Tibial artery (tissue), 4 donors: ENCODE results near the gene HOXA1.
A peak's percentile ranks its signal among the peaks of the same experiment; 100 is the strongest.

Source experiments
- DNase-seq, 2 donors: peaks; one replicate each; pipeline ENCODE4 v3.0.0-alpha.2; 2019
- H3K27ac ChIP-seq, 2 donors: fragments of 200-600 bp; sonication (generic) in 1 of 2; 1 replicate in 1 of 2; 2 replicates in 1 of 2; pipeline ENCODE4 v1.5.1; 2018 to 2019; ENCODE audit warnings: mild to moderate bottlenecking in 1 of 2
- H3K27me3 ChIP-seq, 2 donors: fragments of 200-600 bp; sonication (generic) in 1 of 2; one replicate each; pipeline versions ENCODE4 v1.5.1 to v1.6.0; 2016 to 2019
- H3K36me3 ChIP-seq, 3 donors: fragments of 200-600 bp; sonication (generic) in 2 of 3; one replicate each; pipeline ENCODE4 v1.5.1; 2016 to 2019; ENCODE audit warnings: mild to moderate bottlenecking in 2 of 3
- H3K4me1 ChIP-seq, 4 donors: fragments of 200-600 bp; sonication (generic) in 2 of 4; 1 replicate in 3 of 4; 2 replicates in 1 of 4; pipeline ENCODE4 v1.5.1; 2016 to 2019
- H3K4me3 ChIP-seq, 2 donors: fragments of 200-600 bp; sonication (generic) in 1 of 2; 1 replicate in 1 of 2; 2 replicates in 1 of 2; pipeline ENCODE4 v1.5.1; 2018 to 2019; ENCODE audit warnings: mild to moderate bottlenecking in 2 of 2
- H3K9me3 ChIP-seq, 3 donors: fragments of 200-600 bp; sonication (generic) in 1 of 3; one replicate each; pipeline ENCODE4 v1.5.1; 2016 to 2019
- intact Hi-C: fragments of 100-400 bp; cut with DNase I; formaldehyde crosslinking; loops from one replicate; pipeline ENCODE4 v1.15.0; 2023; ENCODE audit warnings: low total_unique reads
- TF ChIP-seq, protein P1 (sequence below), 2 experiments: fragments of 200-600 bp in 1 of 2; fragments of 450-650 bp in 1 of 2; IDR thresholded peaks; one replicate each; pipeline ENCODE4 v1.5.1; 2017 to 2019; ENCODE audit warnings: antibody characterized with exemption in 2 of 2, mild to moderate bottlenecking in 1 of 2, moderate library complexity in 1 of 2

Gene HOXA1

DNA sequence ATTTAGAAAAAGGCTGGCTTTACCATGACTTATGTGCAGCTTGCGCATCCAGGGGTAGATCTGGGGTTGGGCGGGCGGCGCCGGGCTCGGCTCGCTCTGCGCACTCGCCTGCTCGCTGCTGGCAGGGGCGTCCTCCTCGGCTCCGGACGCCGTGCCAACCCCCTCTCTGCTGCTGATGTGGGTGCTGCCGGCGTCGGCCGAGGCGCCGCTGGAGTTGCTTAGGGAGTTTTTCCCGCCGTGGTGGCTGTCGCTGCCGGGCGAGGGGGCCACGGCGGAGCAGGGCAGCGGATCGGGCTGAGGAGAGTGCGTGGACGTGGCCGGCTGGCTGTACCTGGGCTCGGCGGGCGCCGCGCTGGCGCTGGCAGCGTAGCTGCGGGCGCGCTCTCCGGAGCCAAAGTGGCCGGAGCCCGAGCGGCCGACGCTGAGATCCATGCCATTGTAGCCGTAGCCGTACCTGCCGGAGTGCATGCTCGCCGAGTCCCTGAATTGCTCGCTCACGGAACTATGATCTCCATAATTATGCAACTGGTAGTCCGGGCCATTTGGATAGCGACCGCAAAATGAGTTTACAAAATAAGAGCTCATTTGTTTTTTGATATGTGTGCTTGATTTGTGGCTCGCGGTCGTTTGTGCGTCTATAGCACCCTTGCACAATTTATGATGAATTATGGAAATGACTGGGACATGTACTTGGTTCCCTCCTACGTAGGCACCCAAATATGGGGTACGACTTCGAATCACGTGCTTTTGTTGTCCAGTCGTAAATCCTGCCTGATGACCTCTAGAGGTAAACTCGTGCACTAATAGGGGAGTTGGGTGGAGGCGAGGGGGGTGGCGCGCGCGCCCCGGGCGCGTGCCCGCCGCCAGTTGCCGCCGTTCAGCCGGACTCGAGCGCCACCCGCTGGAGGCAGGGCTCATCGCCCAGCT is 47.5 kb upstream of the HOXA1 start, which contains the start of gene HOXA5:
Gene HOXA5, minus strand, starts transcription at position 659 of the 927 bp plus-strand sequence. Its CDS starts 74 bp downstream, at position 585.
- Histone ChIP-seq H3K27ac (peak within 1 kb of the TSS; percentile 52 to 58), H3K4me1 (peaks cover 0 to 19% (median 12%) of the 10 kb centered on the region in 4 donors), H3K27me3 (no peaks in the 10 kb centered on the region), H3K36me3 (peaks cover 50 to 55% (median 52%) of the 10 kb centered on the region in 3 donors), H3K9me3 (no peaks in the 10 kb centered on the region), H3K4me3 (peak within 1 kb of the TSS; percentile 39 to 49)
- TF ChIP-seq, protein P1, sequence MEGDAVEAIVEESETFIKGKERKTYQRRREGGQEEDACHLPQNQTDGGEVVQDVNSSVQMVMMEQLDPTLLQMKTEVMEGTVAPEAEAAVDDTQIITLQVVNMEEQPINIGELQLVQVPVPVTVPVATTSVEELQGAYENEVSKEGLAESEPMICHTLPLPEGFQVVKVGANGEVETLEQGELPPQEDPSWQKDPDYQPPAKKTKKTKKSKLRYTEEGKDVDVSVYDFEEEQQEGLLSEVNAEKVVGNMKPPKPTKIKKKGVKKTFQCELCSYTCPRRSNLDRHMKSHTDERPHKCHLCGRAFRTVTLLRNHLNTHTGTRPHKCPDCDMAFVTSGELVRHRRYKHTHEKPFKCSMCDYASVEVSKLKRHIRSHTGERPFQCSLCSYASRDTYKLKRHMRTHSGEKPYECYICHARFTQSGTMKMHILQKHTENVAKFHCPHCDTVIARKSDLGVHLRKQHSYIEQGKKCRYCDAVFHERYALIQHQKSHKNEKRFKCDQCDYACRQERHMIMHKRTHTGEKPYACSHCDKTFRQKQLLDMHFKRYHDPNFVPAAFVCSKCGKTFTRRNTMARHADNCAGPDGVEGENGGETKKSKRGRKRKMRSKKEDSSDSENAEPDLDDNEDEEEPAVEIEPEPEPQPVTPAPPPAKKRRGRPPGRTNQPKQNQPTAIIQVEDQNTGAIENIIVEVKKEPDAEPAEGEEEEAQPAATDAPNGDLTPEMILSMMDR (IDR thresholded peaks at IDR 0.05): peak; percentile 39 to 40
- DNase-seq: peak; percentile 63 to 73
- intact Hi-C loops: loop anchor here (5.0 kb wide), 1 partner anchor 46 kb away; the partner anchor contains the start of gene HOXA1

DNA sequence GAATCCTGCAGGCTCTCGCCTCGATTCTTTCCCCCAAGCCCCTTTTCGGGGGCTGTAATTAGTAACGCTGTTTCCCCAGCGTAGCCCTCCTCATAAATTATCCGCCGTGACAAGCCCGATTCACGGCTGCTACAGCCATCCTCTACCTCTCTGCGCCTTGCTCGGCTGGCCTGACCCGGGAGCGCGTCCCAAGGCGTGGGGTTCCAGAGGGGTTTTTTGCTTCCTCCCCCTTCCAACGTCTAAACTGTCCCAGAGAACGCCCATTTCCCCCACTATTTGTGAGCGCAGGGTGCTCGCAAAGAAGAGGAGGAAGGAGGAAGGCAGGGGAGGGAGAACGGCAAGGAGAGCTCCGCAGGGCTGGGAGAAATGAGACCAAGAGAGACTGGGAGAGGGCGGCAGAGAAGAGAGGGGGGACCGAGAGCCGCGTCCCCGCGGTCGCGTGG is 46.8 kb upstream of the HOXA1 start:
- Histone ChIP-seq H3K36me3 (peaks cover 50 to 55% (median 52%) of the 10 kb centered on the region in 3 donors), H3K9me3 (no peaks in the 10 kb centered on the region), H3K4me1 (peaks cover 0 to 15% (median 9%) of the 10 kb centered on the region in 4 donors), H3K27me3 (no peaks in the 10 kb centered on the region), H3K27ac (peak overlapping the region; percentile 52 to 58), H3K4me3 (peak overlapping the region; percentile 39 to 49)
- DNase-seq: peak in 1 of 2 donors; percentile 59
- TF ChIP-seq, protein P1 (IDR thresholded peaks at IDR 0.05): no peak
- intact Hi-C loops: loop anchor here (5.0 kb wide), 1 partner anchor 45 kb away; the partner anchor contains the start of gene HOXA1

DNA sequence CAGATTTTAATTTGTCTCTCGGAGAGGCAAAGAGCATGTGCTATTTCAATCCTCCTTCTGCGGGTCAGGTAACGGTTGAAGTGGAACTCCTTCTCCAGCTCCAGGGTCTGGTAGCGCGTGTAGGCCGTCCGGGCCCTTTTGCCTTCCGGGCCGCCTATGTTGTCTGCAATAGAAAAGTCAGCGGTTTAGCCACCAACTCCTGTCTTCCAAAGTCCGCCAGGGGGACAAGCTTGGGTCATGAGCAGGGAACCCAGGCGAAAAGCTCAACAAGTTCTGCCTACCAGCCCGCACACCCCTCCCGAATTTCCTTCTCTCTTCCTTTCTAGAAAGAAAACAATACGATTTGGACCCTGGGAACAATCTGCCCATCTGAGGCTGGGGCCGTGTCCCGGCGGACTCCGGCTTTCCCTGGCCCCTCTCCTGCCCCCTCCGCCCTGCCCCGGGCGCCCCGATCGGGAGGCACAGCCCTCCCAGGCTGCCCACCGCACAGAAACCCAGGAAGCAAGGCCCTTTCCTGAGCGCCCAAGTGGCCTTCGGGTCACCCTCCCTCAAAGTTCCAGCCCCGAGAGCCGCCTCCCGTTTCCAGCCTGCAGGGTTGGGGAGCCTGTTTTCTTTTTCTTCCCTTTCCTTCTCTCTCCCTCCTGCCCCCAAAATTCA is 46.3 kb upstream of the HOXA1 start:
- Histone ChIP-seq H3K4me1 (peaks cover 0 to 14% (median 7%) of the 10 kb centered on the region in 4 donors), H3K36me3 (peaks cover 50 to 55% (median 52%) of the 10 kb centered on the region in 3 donors), H3K27ac (peak overlapping the region; percentile 52 to 58), H3K4me3 (peak overlapping the region; percentile 39 to 49), H3K9me3 (no peaks in the 10 kb centered on the region), H3K27me3 (no peaks in the 10 kb centered on the region)
- intact Hi-C loops: loop anchor here (5.0 kb wide), 1 partner anchor 45 kb away; the partner anchor contains the start of gene HOXA1
- peak in 1 of 2 donors; percentile 60 for DNase-seq
- TF ChIP-seq, protein P1 (IDR thresholded peaks at IDR 0.05): no peak

DNA sequence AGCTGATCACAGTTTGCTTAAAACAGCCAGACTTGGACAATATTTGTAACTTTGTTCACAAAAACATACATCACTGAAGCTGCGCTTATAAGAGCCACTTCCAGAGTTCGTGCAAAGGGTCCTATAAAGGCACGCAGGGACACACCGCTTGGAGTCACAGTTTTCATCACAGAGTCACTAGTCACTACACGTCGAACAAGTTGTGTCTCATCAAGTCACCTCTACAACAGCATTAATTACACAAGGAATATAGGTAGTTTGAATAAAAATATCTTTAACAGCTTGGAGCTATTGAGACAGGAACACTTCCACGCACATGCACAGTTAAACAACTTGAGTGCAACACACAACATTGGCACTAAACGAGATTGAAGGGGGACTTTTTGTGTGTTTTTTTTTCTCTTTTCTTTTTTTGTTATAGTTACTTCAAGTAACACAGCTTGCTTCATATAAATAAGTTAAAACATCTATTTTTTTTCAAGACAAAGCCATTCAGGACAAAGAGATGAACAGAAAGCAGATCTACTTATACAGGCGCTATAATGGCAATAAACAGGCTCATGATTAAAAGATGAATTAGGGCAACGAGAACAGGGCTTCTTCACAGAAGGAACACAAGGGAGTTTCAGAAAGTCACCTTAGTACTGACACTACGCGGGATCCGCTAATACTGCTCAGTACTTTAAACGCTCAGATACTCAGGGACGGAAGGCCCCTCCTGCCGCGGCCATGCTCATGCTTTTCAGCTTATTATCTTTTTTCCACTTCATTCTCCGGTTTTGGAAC is 45.5 kb upstream of the HOXA1 start:
- peaks cover 0 to 19% (median 9%) of the 10 kb centered on the region in 4 donors for H3K4me1 ChIP-seq
- H3K36me3 ChIP-seq: peaks cover 50 to 52% (median 51%) of the 10 kb centered on the region in 3 donors
- TF ChIP-seq, protein P1 (IDR thresholded peaks at IDR 0.05): no peak
- intact Hi-C loops: loop anchor here (5.0 kb wide), 1 partner anchor 44 kb away; the partner anchor contains the start of gene HOXA1
- DNase-seq: no peak
- H3K27me3 ChIP-seq: no peaks in the 10 kb centered on the region
- no peak overlapping the region for H3K27ac ChIP-seq
- no peaks in the 10 kb centered on the region for H3K9me3 ChIP-seq
- peak overlapping the region in 1 of 2 donors; percentile 49 for H3K4me3 ChIP-seq
